HuH-7 (cell line): Measurements from ENCODE around the gene KSR2.
"Not testable (repeated sequence)": the region's sequence is repeated elsewhere in the genome, so short reads cannot be mapped to it uniquely, and the experiment has no call there.

Source experiments
- DNase-seq: peaks from one replicate; pipeline ENCODE4 v3.0.0; 2011; ENCODE audit warnings: low spot score

The KSR2 gene

DNA sequence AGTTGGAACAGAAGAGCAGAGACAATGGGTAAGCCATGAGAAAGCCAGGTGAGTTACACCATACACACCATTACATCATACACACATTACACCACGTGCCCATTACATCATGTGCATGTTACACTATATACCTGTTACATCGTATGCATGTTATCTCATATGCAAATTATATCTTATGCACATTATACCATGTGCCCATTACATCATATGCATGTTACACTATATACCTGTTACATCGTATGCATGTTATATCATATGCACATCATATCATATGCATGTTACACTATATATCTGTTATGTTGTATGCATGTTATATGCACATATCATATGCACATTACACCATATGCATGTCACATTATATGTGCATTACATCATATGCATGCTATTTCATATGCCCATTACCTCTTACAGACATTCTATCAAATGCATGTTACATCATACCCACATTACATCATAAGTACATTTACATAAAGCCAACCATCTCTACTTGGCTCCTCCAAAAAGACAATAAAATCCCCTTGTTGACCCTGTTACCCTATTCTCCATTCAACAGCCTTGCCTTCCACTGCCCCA lies 207.2 kb downstream of the KSR2 start:
- DNase-seq: no peak

GRCh38 chr12:117760990-117761389 lies 207.8 kb downstream of the KSR2 start:
- no peak for DNase-seq

- DNase-seq: no peak
These were observed 218.1 kb downstream of the KSR2 start for GRCh38 chr12:117750657-117751056.

DNA sequence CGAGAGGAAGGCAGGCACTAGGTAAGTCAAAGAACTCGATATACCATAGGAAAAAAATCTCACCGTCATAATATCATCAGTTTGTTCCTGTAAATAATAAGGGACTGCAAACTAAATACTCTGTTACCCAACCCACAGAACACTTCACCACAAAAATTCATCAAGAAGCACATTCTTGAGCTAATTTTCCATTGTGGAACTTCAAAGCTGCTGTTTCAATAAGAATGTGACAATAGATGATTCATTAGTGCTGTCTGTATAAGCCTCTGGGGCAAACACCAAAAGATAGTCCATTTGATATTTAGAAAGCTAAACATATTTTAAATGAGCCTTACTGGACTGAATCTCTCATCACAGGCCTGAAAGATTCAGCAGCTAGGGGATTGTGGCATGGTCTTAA lies 219.4 kb downstream of the KSR2 start:
- DNase-seq: no peak

DNA sequence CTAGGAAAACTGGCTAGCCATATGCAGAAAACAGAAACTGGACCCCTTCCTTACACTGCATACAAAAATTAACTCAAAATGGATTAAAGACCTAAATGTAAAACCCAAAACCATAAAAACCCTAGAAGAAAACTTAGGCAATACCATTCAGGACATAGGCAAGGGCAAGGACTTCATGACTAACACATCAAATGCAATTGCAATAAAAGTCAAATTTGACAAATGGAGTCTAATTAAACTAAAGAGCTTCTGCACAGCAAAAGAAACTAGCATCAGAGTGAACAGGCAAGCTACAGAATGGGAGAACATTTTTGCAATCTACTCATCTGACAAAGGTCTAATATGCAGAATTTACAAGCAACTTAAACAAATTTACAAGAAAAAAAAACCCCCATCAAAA lies 222.4 kb downstream of the KSR2 start:
- not testable (repeated sequence) for DNase-seq

GRCh38 chr12:117744418-117744817 lies 224.4 kb downstream of the KSR2 start:
- DNase-seq: no peak

- DNase-seq: no peak
These were observed 225.0 kb downstream of the KSR2 start for GRCh38 chr12:117743761-117744160.

DNA sequence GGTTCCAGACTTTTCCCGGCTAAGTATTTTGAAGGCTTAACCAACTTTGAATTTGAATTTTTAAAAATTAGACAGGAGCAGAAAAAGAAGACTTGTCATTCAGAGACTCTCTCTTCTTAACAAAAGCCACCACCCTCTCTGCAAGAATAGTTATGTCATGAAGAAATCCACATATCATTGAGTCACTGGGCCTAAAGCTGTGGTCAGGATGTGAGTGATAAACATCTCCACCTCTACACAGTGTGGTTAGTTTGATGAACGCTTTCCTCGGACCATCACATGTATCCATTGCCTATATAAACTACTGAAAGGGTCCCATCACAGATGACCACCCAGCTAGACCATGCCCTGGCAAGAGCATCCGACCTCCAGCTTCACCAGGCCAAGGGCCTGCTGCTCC lies 226.1 kb downstream of the KSR2 start:
- no peak for DNase-seq

DNA sequence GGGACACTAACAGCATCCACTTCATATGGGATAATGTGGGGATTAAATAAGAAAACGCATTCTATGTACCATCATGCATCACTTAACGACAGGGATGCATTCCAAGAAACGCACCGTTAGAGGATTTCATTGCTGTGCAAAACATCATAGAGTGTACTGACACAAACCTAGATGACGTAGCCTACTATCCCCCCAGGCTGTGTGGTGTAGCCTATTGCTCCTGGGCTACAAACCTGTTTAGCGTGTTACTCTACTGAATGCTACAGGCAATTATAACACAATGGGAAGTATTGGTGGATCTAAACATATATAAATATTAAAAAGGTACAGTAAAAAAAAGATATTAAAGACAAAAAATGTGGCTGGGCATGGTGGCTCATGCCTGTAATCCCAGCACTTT lies 230.6 kb downstream of the KSR2 start:
- DNase-seq: no peak

DNA sequence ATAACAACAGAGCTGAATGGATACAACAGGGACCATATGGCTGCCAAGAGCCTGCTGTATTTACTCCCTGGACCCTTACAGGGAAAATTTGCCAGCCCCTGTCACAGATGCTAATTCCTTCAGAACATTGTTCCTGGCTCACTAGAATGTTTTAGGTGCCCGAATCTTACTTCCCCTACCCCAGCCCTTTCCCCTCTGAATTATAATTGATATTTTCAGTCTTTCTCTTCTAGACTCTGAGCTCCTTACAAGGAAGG lies 235.3 kb downstream of the KSR2 start:
- DNase-seq: no peak

DNA sequence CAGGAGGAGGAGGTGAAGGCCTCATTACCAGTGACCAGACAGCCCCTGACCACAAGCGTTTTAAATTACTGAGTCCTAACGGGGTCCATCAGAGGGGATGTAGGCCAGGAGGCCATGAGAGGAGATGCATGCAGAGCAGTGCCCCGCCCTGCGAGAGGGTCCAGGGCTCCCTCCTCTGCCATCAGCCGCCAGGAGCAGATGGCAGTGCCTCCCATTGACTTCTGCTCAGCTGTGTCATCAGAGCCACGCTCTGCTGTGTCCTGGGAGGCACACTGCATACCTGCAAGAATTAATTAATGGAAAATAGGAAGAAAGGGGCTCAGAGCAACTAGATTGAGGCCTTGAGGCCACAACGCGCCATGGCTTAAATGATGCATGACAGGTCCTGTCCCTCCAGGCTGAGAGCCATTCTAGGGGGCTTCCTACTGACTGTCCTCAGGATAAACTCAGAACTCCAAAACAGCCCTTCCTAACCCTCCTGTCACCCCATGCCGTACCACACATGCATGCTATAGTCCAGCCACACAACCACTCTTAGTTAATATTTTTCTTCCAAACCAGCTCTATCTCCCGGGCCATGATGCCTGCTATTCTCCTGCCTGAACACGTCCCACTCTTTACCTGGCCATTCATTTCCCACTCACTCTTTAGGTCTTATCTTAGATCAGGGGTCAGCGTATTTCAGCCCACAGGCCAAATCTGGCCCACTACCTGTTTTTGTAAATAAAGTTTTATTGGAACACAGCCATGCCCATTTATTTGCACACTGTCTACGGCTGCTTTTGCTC lies 235.8 kb downstream of the KSR2 start:
- DNase-seq: no peak

- not testable (repeated sequence) for DNase-seq
These were observed 237.7 kb downstream of the KSR2 start for GRCh38 chr12:117731131-117731530.

DNA sequence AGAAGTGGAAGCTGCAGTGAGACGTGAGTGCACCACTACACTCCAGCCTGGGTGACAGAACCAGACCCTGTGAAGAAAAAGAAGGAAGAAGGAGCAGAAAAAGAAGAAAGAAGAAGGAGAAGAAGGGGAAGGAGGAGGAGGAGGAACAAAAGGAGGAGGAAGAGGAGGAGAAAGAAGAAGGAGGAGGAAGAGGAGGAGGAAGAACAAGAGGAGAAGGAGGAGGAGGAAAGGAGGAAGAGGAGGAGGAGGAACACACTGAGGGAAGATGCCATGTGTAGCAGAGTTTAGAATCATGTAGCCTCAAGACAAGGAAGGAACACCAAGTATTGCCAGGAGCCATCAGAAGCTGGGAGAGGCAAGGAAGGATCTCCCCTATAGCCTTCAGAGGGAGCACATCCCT lies 241.5 kb downstream of the KSR2 start:
- no peak for DNase-seq

DNA sequence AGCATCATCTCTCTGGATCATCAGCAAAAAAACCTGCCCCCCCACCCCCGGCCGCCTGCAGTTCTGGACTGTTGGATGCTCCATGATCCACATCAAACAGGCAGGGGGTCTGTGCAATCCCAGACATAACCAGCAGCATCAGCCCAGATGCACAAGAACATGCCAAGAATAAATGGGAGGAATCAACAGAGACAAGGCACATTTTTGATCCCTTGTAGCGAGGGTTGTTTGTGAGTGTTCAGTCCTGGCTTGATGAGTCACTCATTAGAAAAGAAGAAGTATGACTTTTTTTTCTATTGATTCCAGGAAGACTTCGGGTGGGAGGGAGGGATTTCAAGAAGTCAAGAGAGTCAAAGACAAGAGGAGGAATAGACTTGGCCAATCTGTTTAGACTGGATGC lies 244.2 kb downstream of the KSR2 start:
- DNase-seq: no peak

DNA sequence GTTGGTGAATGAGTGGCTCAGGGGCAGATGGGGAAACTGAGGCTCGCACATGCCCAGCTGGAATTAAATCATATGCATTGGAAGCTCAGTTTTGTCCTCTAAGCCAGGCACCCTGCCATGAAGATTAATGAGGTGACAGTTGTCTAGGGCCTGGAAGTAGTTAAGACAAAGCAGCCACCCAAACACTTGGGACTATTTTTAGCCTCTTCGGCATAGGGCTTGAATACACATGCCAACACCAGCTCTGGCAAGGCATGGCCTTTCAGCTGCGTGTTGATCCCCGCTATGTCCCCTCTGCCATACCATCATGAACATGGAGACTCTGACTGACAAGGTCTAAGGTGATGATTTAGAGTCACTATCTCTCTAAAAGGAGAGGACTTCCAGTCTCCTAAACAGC lies 250.2 kb downstream of the KSR2 start:
- DNase-seq: no peak

DNA sequence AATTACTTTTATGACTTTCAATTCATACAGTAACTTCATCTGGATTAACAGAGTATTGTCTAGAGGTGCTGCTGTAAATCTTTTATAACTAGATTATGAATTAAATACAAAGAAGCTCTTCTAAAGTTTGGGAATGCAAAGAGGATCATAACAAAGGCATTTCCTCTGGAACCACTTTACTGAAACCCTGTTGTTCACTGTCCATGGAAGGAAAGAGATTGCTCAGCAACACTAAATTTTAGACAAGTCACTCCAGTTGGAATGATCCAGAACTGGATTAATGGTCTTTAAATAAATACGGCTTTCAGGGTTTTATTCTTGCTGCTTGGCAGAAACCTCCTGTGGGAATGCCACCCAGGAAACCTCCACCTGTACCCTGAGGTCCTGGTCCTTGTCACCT lies 250.6 kb downstream of the KSR2 start:
- DNase-seq: no peak

DNA sequence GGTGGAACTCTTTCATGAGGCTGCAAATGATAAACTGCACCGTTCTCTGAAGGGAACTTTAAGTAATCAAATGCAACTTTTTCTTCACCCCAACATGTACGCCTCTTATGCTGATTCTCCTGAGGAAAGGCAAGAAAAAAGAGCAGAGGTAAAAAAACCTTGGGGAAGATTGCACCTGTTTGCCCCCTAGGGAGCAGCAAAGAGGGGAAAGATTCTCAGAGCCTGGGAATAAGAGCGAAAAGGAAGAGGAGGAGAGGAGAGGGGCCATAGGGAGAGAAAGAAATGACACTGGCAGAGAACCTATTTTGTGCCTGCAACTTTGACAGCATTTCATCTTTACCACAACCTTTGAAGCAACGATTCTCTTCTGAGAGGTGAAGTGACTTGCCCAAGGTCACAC lies 254.6 kb downstream of the KSR2 start:
- no peak for DNase-seq

DNA sequence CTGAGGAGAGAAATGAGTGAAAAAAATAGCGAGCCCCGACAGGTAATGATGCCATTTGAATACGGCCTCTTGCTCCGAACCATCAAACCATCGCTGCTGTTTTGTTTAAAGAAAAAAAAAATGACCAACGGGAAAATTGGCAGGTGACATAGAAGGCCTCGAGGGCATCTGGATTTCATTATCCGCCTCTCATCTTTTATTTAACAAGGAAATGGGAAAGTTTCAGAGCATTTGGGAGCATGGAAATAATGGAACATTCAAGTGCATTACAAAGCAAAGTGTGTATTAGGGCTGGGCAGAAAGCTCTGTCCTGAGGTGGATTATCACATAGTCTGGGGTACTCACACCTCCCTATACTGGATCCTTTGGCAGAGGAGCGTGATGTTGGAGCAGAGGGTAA lies 258.7 kb downstream of the KSR2 start:
- DNase-seq: no peak

GRCh38 chr12:117707861-117708260 lies 260.9 kb downstream of the KSR2 start:
- DNase-seq: no peak

DNA sequence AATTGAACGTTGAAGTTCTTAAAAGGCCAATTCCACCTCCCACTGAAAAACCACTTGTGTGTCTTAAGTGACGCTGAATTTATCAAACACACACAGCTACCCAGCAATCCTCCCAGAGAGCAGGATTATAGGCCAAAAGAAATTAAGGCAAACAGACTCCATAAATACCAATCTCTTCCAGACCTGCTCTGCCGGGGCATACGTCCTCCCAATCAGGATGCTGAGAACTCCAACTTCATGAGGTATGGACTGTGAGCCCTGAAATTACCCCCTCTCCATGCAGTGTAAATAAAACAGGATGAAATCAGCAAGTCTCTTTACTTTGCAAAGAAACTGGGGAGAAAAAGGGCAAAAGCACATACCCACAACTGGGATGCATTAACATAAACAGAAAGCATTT lies 265.2 kb downstream of the KSR2 start:
- DNase-seq: no peak

GRCh38 chr12:117702741-117703140 lies 266.0 kb downstream of the KSR2 start:
- no peak for DNase-seq

- DNase-seq: no peak
These were observed 269.2 kb downstream of the KSR2 start for GRCh38 chr12:117699575-117699974.

- DNase-seq: no peak
These were observed 269.7 kb downstream of the KSR2 start for GRCh38 chr12:117699118-117699517.

- DNase-seq: no peak
These were observed 272.8 kb downstream of the KSR2 start for GRCh38 chr12:117695956-117696355.
